BJ (cell line): ENCODE data around the gene BCAS3. TPM values are rescaled to one million over a fixed set of nuclear protein-coding genes. Genes with fewer than 3 reads are reported as not detected.
A peak's percentile ranks its signal among the peaks of the same experiment; 100 is the strongest.

Experiments used
- CTCF ChIA-PET: fragments of 350-600 bp; formaldehyde crosslinking; extraction: SDS; loops from one replicate; lab custom pipeline; 2021; ENCODE audit warnings: antibody characterized with exemption, inconsistent platforms; lab: Yijun Ruan, JAX
- POLR2A ChIA-PET: fragments of 300-600 bp; sonication (Branson Sonifier 250); formaldehyde crosslinking; extraction: SDS; loops from one replicate; lab custom pipeline; 2021; ENCODE audit warnings: antibody characterized with exemption; lab: Charles Lee
- DNase-seq: peaks from one replicate; pipeline ENCODE4 v3.0.0-alpha.2; 2011; ENCODE audit warnings: low read depth
- H3K27me3 ChIP-seq: 2 replicates; pipeline ENCODE4 v1.6.0; 2011; ENCODE audit warnings: low read length; ENCODE audit not compliant: control insufficient read depth, insufficient read depth
- H3K36me3 ChIP-seq: 2 replicates; pipeline ENCODE4 v1.5.1; 2011; ENCODE audit warnings: low read length; ENCODE audit not compliant: control insufficient read depth, insufficient read depth
- H3K4me3 ChIP-seq: 2 replicates; pipeline ENCODE4 v1.5.1; 2011; ENCODE audit warnings: low read depth, mild to moderate bottlenecking, control low read depth, low read length
- CTCF ChIP-seq: IDR thresholded peaks from 2 replicates; pipeline ENCODE4 v1.5.1; 2011; ENCODE audit warnings: low read depth, mild to moderate bottlenecking, control low read depth, inconsistent platforms, low read length, moderate library complexity; ENCODE audit not compliant: insufficient read depth
- polyA plus RNA-seq: library from polyadenylated mRNA; depleted of rRNA; stranded (reverse); fragments of >200 nt; gene quantifications from 2 replicates; pipeline ENCODE4 v1.2.3, GENCODE V29; 2011

BCAS3 gene
- polyA plus RNA-seq, 1 experiment = 19.5 TPM

- TF ChIP-seq CTCF = no peak
- POLR2A ChIA-PET = no interaction called here
- no peaks in the 10 kb centered on the region for H3K27me3 ChIP-seq
- no peak overlapping the region for H3K4me3 ChIP-seq
- DNase-seq = no peak
- CTCF ChIA-PET = interaction anchor here (0.8 to 1.1 kb wide), 2 partner anchors 10 to 164 kb away, joined by 3 to 6 read pairs; no protein-coding TSS in a partner anchor
- no peaks in the 10 kb centered on the region for H3K36me3 ChIP-seq
These were observed 568.1 kb downstream of the BCAS3 start for GRCh38 chr17:61245706-61246135.

GRCh38 chr17:61247439-61247838 lies 569.8 kb downstream of the BCAS3 start:
- peak; percentile 64 for DNase-seq
- POLR2A ChIA-PET = no interaction called here
- CTCF ChIA-PET = interaction anchor here (0.5 to 1.1 kb wide), 2 partner anchors 112 to 162 kb away, joined by 3 to 4 read pairs; no protein-coding TSS in a partner anchor
- H3K4me3 ChIP-seq = no peak overlapping the region
- no peaks in the 10 kb centered on the region for H3K36me3 ChIP-seq
- TF ChIP-seq CTCF = no peak
- H3K27me3 ChIP-seq = no peaks in the 10 kb centered on the region

GRCh38 chr17:61248399-61248798 lies 570.7 kb downstream of the BCAS3 start:
- no peak for TF ChIP-seq CTCF
- H3K27me3 ChIP-seq = no peaks in the 10 kb centered on the region
- no peaks in the 10 kb centered on the region for H3K36me3 ChIP-seq
- CTCF ChIA-PET = interaction anchor here (1.1 kb wide), 1 partner anchor 111 kb away, joined by 4 read pairs; no protein-coding TSS in a partner anchor
- H3K4me3 ChIP-seq = no peak overlapping the region
- no peak for DNase-seq
- POLR2A ChIA-PET = no interaction called here

- ChIA-PET POLR2A (no interaction called here), CTCF (interaction anchor here (0.8 to 1.4 kb wide), 2 partner anchors 9 to 162 kb away, joined by 3 to 4 read pairs; no protein-coding TSS in a partner anchor)
- no peak for DNase-seq
- H3K36me3 ChIP-seq = no peaks in the 10 kb centered on the region
- H3K27me3 ChIP-seq = no peaks in the 10 kb centered on the region
- no peak overlapping the region for H3K4me3 ChIP-seq
- no peak for TF ChIP-seq CTCF
These were observed 572.1 kb downstream of the BCAS3 start for GRCh38 chr17:61249649-61250299.

GRCh38 chr17:61250335-61250890 lies 572.8 kb downstream of the BCAS3 start:
- no peak for DNase-seq
- no peak for TF ChIP-seq CTCF
- Histone ChIP-seq H3K27me3 (no peaks in the 10 kb centered on the region), H3K36me3 (no peaks in the 10 kb centered on the region), H3K4me3 (no peak overlapping the region)
- ChIA-PET CTCF (interaction anchor here (0.8 to 1.4 kb wide), 2 partner anchors 8 to 162 kb away, joined by 3 to 4 read pairs; no protein-coding TSS in a partner anchor), POLR2A (no interaction called here)
